HG03066 (cell line): ENCODE measurements around the gene NKAIN1.
"Not testable (repeated sequence)": the region's sequence is repeated elsewhere in the genome, so short reads cannot be mapped to it uniquely, and the experiment has no call there.

Source experiments
- ATAC-seq: cut with Tn5 transposase; IDR thresholded peaks from one replicate; pipeline ENCODE4 v1.9.1; 2021; ENCODE audit warnings: low read depth; ENCODE audit not compliant: unreplicated experiment

The NKAIN1 gene

DNA sequence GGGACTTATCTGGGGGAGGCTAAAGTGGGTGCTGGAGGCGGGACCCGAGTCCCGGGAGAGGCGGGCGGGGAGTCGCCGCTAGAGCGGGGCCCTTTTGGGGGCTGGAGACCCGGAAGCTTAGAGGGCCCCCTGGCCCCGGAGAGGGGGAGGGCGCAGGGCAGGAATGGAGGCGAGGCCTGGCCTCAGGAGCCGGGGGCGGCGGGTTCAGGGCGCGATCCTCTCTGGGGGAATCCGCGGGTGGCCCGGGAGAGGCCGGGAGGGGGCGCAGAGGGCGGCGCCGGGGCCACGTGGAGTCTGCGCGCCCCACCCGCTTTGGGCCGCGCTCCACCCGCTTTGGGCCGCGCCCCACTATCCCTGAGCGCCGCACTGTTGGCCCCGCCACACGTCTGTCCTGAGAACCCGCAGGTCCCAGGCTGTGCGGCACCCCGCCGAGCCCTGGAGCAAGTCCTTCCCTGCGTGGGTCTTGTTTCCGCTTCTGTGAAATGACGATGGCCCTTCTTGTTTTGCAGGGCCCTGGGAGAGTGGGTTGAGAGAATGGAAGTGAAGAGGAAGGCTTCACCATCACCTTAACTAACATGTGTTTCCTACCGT lies 84.4 kb downstream of the NKAIN1 start:
- no peak for ATAC-seq

DNA sequence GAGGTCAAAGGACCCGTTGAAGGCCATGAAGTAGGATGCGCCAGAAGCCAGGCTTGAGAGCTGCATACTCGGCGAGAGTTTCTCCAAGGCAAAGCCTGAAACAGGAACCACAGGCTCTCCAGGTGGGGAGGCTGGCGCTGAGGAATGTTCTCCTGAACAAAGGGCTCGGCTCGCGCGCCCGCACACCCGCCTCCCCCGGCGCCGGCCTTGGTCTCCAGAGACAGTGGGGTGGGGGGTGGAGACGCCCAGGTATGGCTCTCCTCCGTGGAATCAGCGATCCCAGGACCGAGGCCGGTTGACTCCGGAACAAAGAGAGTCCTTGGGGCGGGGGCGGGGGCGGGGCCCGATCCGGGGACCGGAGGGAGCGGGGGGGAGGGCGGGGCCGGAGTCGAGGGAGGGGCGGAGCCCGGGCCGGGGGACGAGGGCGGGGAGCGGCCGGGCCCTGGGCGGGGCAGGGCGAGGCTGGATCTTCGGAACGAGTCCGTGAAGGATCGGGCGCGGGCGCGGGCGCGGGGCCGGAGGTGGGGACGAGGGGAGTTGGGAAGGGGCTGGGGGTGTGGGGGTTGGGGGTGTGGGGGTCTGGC lies 85.0 kb downstream of the NKAIN1 start:
- ATAC-seq = no peak

GRCh38 chr1:31154000-31154631 lies 85.6 kb downstream of the NKAIN1 start:
- ATAC-seq = no peak

DNA sequence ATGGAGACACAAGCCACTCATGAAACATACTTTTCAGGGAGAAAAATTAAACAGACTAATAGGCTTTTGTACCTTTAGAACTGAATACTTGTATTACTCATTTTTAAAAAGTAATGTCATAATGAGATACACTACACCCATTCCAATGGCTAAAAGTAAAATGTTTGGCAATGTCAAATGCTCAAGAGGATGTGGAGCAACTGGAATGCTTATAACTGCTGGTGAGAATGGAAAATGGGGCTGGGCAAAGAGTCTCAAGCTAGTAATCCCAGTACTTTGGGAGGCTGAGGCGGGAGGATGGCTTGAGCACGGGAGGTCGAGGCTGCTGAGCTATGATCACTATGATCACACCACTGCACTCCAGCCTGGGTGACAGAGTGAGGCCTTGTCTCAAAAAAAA lies 86.3 kb downstream of the NKAIN1 start:
- ATAC-seq = no peak

GRCh38 chr1:31152181-31152795 lies 87.4 kb downstream of the NKAIN1 start:
- no peak for ATAC-seq

- no peak for ATAC-seq
These were observed 88.3 kb downstream of the NKAIN1 start for GRCh38 chr1:31151402-31151801.

- ATAC-seq = no peak
These were observed 91.3 kb downstream of the NKAIN1 start for GRCh38 chr1:31148409-31148808.

GRCh38 chr1:31145648-31146047 lies 94.0 kb downstream of the NKAIN1 start:
- no peak for ATAC-seq

GRCh38 chr1:31144442-31144841 lies 95.2 kb downstream of the NKAIN1 start:
- ATAC-seq = no peak

- ATAC-seq = no peak
These were observed 96.2 kb downstream of the NKAIN1 start for GRCh38 chr1:31143455-31143854.

- no peak for ATAC-seq
These were observed 97.3 kb downstream of the NKAIN1 start for GRCh38 chr1:31142406-31142805.

DNA sequence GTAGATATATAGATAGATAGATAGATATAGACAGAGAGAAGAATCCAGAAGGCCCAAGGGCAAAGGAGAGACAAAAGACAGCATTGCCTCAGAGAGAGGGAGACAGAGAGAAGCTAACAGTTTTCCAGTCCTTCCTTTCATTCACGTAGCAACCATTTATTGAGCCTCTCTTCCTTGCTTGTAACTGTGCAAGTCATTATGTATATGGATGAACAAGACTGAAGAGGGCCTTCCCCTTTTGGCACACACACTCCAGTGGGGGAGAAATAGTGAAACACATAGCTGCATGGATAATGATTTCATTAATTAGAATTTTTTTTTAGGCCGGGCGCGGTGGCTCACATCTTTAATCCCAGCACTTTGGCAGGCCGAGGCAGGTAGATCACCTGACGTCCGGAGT lies 99.4 kb downstream of the NKAIN1 start:
- no peak for ATAC-seq

DNA sequence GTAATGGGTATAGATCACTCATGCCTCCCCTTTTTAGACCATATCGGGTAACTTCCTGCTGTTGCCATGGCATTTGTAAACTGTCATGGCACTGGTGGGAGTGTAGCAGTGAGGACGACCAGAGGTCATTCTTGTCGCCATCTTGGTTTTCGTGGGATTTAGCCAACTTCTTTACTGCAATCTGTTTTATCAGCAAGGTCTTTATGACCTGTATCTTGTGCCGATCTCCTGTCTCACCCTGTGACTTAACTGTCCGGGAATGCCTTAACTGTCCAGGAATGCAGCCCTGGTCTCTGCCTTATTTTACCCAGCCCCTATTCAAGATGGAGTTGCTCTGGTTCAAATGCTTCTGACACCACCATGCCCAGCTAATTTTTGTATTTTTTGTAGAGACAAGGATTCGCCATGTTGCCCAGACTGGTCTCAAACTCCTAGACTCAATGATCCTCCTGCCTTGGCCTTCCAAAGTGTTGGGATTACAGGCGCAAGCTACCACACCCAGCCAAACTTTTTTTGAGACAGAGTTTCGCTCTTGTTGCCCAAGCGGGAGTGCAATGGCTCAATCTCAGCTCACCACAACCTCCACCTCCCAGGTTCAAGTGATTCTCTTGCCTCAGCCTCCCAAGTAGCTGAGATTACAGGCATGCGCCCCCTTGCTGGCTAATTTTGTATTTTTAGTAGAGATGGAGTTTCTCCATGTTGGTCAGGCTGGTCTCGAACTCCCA lies 100.7 kb downstream of the NKAIN1 start:
- ATAC-seq = not testable (repeated sequence)

- not testable (repeated sequence) for ATAC-seq
These were observed 101.8 kb downstream of the NKAIN1 start for GRCh38 chr1:31137873-31138272.

DNA sequence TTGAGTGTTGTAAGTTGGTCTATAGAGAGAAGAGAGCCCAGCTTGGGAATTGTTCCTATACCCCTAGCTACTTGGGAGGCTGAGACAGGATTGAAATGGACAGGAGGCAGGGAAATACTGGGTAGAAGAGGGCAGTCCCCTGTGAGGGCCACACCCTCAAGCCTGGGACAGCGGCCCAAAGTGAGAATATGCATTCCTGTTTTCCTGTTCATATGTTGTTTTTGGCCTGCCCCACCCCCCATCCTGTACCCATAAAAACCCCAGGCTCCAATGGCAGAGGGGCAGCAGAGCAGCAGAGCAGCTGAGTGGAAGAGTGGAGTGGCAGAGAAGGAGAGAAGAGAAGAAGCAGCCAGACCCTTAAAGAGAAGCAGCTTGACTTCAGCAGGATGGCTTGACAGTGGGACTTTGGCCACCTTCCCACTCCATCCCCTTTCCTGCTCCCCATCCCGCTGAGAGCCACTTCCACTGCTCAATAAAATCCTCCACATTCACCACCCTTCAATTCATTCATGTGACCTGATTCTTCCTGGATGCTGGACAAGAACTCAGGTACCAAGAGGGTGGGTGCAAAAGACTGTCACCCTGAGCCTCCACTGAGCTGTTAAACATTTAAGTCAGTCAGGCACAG lies 103.6 kb downstream of the NKAIN1 start:
- no peak for ATAC-seq

DNA sequence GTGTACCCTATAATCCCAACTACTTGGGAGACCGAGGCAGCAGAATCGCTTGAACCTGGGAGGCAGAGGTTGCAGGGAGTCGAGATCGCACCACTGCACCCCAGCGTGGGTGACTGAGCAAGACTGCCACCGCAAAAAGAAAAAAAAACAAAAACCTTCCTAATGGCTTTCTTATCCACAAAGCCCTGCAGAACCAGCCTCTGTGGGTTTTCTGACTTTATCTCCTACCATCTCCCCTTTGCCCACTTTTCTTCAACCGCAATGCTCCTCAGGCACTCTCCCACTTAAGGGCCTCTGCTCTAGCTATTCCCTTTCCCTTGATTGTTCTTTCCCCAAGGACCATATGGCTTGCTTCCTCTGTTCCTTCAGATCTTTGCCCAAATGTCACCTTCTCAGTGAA lies 106.3 kb downstream of the NKAIN1 start:
- no peak for ATAC-seq
